ENCODE results near the gene CA4. TPM values are rescaled to one million over a fixed set of nuclear protein-coding genes. Genes with fewer than 3 reads are reported as not detected.

The CA4 gene
- total RNA-seq, 1 experiment from 2014 or later, result 1.7 TPM

- H4K8ac ChIP-seq (replicated peaks; ENCODE audit: insufficient read length, low read depth, low read length), result no peak overlapping the region
- no peak overlapping the region for H2BK15ac ChIP-seq (ENCODE audit: low read depth, low read length)
- no peak overlapping the region for H3K18ac ChIP-seq (ENCODE audit: insufficient read length, low read depth, low read length)
- H3K9me3 ChIP-seq (ENCODE audit: control insufficient read depth, low read depth, low read length), result no peaks in the 10 kb centered on the region
- H2BK5ac ChIP-seq (ENCODE audit: insufficient read length, low read length), result no peak overlapping the region
- H3T11ph ChIP-seq (ENCODE audit: low read length), result no peak overlapping the region
- no peak for TF ChIP-seq CTCF (conservative IDR thresholded peaks at IDR 0.05)
- Mint-ChIP-seq H3K27ac (no peak overlapping the region), H3K36me3 (ENCODE audit: insufficient read depth in 1 of 3, low read depth in 3 of 3) (no peaks in the 10 kb centered on the region), H3K4me1 (peaks cover 0 to 3% of the 10 kb centered on the region in 2 experiments; a peak in 1 of 4 replicates), H3K9me3 (no peaks in the 10 kb centered on the region), H3K4me3 (no peak overlapping the region), H3K27me3 (ENCODE audit: low read depth) (no peaks in the 10 kb centered on the region; the same call in 1 of the 2 replicates)
- no peaks in the 10 kb centered on the region for H3K79me1 ChIP-seq (ENCODE audit: insufficient read depth, low read depth, low read length, poor library complexity, severe bottlenecking)
- no peaks in the 10 kb centered on the region for H3K23me2 ChIP-seq (ENCODE audit: insufficient read length, low read depth, low read length, poor library complexity, severe bottlenecking)
- no peak overlapping the region for H2BK20ac ChIP-seq (ENCODE audit: low read depth, low read length, poor library complexity, severe bottlenecking)
- H2BK120ac ChIP-seq (ENCODE audit: low read depth, low read length, poor library complexity, severe bottlenecking), result no peak overlapping the region
- no peaks in the 10 kb centered on the region for H3K27me3 ChIP-seq (ENCODE audit: insufficient read depth, low read length)
- H3K9ac ChIP-seq (ENCODE audit: extremely low read depth, insufficient read length, low read length), result no peak overlapping the region
- H3K4me1 ChIP-seq (ENCODE audit: insufficient read depth, low read length), result no peaks in the 10 kb centered on the region
- H2AK5ac ChIP-seq (ENCODE audit: insufficient read length, low read length), result no peak overlapping the region
- H3K4ac ChIP-seq (ENCODE audit: low read depth, low read length), result no peak overlapping the region
- no peak overlapping the region for H3K14ac ChIP-seq (ENCODE audit: insufficient read depth, low read length)
- H4K5ac ChIP-seq (ENCODE audit: insufficient read length, low read depth, low read length), result no peak overlapping the region
- no peak overlapping the region for H3K27ac ChIP-seq (ENCODE audit: insufficient read length, low read depth, low read length)
- no peak overlapping the region for H3K23ac ChIP-seq (ENCODE audit: insufficient read length, low read depth, low read length)
- WGBS (ENCODE audit: extremely low coverage, insufficient read length, low lambda C conversion rate), result no CpG with 5 or more reads among the region's 3 CpGs
- no peak overlapping the region for H2AFZ ChIP-seq (ENCODE audit: low read length)
- no peak overlapping the region for H2BK12ac ChIP-seq (ENCODE audit: insufficient read length, low read depth, low read length)
- no peaks in the 10 kb centered on the region for H4K20me1 ChIP-seq (ENCODE audit: control insufficient read depth, insufficient read depth, insufficient read length)
- H3K4me2 ChIP-seq (ENCODE audit: insufficient read depth, insufficient read length, low read length), result no peak overlapping the region
- DNase-seq, result no peak
- no peak overlapping the region for H4K91ac ChIP-seq (ENCODE audit: insufficient read length, low read depth, low read length)
- no peak overlapping the region for H3K56ac ChIP-seq (ENCODE audit: insufficient read length, low read depth, low read length)
- H3K79me2 ChIP-seq (ENCODE audit: insufficient read depth, low read length), result no peaks in the 10 kb centered on the region
Measured at GRCh38 chr17:60110586-60110985, 39.2 kb upstream of the CA4 start.
